ENCODE results near the gene SLC43A3.

The SLC43A3 gene

DNA sequence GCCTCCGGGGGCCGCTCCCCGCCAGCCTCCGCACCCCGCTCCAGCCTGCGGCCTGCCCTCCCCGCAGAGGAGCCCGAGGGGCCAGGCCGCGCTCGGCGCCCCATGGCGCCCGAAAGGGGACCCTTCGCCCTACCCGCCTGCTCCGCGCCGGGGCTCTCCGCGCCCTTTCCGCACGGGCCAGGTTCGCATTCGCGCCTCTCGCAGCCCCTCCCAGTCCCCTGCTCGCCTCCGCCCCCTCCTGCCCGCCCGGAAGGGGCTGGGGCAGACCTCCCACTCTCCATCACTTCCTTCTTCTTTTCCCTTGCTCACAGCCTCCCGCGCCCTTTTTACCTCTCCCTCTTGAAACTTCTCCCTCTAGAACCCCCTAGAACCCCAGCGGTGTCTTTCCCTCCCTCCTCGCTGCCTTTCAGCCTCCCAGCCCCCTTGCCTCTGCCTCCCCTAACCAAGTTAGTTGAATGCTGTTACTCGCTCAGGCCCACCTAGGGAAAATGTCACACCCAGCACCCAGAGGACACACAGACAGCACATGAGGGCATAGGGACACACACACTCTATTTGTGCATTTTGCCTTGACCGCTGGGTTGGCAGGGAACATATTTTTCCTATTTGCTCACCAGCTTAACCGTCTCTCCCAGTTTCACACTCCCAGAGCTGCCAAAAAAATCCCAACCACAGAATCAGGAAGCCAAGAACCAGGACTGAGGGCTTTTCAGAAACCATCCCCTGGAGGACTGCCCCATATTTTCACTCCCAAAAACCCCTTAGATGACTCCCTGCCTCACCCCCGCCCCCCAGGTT is at the start of gene SLC43A3:
TSS of gene SLC43A3 (minus strand) at position 193 of the 798 bp plus-strand sequence. CDS start 949 bp downstream, outside the sequence.
- DNase-seq = peak; percentile 83 to 85

DNA sequence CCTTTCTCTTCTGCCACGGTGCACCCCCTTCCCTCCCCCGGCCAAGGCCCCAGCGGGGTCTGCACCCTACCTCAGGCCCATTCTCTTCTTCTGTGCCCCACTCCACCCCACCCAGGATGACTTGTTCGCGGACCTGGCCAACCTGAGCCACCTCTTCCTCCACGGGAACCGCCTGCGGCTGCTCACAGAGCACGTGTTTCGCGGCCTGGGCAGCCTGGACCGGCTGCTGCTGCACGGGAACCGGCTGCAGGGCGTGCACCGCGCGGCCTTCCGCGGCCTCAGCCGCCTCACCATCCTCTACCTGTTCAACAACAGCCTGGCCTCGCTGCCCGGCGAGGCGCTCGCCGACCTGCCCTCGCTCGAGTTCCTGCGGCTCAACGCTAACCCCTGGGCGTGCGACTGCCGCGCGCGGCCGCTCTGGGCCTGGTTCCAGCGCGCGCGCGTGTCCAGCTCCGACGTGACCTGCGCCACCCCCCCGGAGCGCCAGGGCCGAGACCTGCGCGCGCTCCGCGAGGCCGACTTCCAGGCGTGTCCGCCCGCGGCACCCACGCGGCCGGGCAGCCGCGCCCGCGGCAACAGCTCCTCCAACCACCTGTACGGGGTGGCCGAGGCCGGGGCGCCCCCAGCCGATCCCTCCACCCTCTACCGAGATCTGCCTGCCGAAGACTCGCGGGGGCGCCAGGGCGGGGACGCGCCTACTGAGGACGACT is 49.3 kb upstream of the SLC43A3 start:
- DNase-seq = peak; percentile 26 to 44

DNA sequence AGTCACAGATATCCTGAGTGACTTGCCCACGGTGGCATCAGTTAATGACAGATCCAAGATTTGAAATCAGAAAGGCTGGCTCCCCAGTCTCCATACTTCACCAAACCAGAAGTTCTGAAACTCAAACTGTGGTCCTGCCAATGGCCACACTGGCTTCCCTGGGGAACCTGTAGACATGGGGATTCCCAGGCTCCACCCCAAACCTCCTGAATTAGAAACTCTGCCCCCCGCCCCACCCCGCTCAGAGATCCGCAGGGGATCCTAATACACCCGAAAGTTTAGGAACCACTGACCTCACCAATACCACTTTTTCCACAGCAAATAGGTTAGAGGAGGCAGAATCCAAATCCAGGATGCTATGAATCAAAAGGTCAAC is 48.7 kb upstream of the SLC43A3 start:
- no peak for DNase-seq

DNA sequence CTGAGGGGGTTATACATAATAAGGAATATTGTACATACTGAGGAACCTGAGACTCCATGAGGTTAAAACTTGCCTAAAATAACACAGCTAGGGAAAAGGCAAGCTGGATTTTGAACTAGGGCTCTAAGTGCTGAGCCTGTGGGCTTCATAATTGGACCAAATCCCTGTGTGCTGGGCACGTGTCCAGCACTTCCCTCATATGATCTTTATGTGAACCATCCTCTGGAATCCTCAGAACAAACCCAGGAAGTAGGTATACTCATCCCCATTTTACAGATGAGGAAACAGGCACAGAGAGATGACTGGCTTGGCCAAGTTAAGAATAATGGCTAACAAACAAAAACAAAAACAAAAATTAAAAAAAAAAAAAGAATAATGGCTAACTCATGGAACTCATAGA is 48.3 kb upstream of the SLC43A3 start:
- no peak for DNase-seq

- DNase-seq = no peak
Measured at GRCh38 chr11:57474803-57475115, 47.8 kb upstream of the SLC43A3 start.

DNA sequence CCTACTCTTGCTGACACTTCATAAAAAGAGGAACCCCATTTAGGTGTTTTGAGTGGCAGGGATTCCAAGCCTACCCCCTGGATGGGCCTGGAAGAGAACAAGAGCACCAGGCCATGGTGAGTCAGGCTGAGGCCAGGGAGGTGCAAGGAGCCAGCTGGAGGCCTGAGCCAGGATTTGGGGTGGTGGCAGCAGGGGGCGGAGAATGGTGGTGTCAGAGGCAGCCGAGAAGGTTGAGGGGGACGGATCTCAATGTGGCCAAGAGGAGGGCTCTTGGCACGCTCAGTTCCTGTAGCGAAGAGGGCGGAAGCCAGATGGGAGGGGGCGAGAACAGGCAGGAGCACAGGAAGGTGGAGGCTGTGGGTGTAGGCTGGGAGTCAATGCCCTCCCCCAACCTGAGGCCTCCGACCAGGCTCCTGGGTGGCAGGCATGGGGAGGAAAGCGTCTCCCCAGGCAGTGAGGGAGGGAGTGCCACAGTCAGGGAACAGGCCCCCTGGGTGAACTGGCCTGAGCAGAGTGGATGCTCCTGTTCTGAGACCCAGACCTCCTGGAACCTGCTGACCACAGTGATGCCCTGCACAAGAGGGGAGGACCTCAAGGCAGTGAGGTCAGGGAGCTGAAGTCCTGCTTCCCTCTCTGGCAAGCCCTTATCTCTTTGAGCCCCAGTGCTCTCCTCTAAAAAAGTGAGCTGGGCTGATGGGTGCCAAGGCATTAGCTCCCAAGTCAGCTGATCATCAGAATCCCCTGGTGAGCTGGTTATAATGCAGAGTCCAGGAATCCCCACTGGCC is 47.3 kb upstream of the SLC43A3 start:
- DNase-seq = peak; percentile 56 to 58

- DNase-seq = peak; percentile 45 to 51
Measured at GRCh38 chr11:57473285-57473841, 46.4 kb upstream of the SLC43A3 start.

DNA sequence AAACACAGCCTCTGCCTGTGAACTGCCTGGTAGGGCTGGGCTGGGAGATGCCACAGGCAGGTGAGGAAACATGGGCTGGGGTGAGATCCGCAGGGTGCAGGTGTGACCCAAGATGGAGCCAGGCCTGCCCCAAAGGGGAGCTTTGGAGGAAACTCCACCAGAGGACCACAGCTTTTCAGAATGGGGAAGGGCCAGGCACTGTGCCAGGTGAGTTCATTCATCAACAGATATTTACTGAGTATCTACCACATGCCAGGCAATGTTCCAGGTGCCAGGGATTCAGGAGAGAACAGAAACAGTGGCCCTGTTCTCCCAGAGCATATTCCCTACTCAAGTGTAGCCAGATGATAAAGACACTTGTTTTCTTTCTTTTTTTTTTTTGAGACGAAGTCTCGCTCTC is 44.6 kb upstream of the SLC43A3 start:
- DNase-seq = no peak

GRCh38 chr11:57469268-57469667 is 42.3 kb upstream of the SLC43A3 start:
- no peak for DNase-seq

DNA sequence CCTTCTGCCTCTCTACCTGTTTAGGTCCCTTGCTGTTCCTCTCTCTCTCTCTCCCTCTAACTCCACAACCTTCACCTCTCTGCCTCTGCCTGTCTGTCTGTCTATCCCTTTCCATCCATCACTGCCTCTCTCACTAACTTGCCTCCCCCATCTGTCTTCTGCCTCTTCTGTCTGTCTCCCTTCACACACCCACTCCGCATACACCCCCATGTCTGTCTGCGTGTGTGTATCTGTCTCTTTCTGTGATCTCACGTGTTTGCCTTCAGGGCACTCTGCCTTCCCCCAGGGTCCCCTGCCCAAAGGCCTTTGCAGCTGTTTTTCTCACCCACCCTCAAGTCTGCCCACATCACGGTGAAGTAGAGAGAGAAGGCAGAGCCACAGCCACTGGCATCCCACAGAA is 41.4 kb upstream of the SLC43A3 start:
- no peak for DNase-seq

DNA sequence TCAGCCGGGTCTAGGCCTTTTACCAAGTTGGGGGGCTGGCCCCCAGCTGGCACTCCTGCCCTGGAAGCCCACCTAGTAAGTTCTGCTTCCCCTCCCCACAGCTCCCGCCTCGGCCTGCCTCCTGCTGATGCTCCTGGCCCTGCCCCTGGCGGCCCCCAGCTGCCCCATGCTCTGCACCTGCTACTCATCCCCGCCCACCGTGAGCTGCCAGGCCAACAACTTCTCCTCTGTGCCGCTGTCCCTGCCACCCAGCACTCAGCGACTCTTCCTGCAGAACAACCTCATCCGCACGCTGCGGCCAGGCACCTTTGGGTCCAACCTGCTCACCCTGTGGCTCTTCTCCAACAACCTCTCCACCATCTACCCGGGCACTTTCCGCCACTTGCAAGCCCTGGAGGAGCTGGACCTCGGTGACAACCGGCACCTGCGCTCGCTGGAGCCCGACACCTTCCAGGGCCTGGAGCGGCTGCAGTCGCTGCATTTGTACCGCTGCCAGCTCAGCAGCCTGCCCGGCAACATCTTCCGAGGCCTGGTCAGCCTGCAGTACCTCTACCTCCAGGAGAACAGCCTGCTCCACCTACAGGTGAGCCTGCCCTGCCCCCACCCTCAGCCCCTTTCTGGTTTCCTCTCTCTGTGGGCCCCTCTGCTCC is 40.7 kb upstream of the SLC43A3 start:
- no peak for DNase-seq

DNA sequence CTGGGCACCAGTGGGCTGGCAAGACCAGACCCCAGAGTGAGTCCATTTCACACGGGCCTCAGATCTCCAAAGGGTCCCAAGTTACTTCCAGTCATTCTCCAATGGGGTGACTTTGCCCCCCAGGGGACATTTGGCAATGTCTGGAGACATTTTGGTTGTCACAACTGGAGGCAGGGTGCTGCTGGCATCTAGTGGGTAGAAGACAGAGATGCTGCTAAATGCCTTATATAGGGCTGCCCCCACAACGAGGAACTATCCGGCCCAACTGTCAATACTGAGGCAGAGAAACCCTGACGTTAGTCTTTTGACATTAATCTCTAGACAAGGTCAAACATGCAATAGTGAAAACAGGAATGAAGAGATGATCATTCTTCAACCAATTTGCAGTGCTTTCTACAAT is 39.8 kb upstream of the SLC43A3 start:
- no peak for DNase-seq

DNA sequence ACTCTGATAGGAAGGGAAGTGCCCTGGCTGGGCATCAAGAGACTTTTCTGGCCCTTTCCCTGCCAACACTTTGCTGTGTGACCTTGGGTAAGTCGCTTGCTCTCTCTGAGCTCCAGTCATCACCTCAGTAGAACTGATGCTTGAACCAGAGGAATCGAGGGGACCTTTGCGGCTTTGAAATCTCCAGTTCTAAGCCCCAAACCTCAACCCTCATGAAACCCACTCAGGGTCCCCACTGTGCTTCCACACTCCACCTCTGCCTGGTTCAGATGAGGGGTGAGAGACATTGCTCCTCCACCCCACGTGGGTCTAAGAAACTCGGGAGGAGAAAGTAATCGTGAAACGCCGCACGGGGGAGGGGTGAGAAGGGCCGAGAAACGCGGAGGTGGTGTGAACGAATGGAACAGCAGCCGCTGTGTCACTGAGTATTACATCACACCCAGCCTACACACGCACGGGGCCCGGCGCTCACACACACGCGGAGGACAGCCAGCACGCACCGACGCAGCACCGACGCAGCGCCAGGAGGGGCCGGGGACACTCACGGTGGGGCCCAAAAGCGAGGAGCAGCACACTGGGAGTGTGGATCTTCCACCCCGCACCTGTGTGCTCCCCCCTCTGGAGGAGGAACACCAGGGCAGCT is 37.7 kb upstream of the SLC43A3 start:
- DNase-seq = no peak

DNA sequence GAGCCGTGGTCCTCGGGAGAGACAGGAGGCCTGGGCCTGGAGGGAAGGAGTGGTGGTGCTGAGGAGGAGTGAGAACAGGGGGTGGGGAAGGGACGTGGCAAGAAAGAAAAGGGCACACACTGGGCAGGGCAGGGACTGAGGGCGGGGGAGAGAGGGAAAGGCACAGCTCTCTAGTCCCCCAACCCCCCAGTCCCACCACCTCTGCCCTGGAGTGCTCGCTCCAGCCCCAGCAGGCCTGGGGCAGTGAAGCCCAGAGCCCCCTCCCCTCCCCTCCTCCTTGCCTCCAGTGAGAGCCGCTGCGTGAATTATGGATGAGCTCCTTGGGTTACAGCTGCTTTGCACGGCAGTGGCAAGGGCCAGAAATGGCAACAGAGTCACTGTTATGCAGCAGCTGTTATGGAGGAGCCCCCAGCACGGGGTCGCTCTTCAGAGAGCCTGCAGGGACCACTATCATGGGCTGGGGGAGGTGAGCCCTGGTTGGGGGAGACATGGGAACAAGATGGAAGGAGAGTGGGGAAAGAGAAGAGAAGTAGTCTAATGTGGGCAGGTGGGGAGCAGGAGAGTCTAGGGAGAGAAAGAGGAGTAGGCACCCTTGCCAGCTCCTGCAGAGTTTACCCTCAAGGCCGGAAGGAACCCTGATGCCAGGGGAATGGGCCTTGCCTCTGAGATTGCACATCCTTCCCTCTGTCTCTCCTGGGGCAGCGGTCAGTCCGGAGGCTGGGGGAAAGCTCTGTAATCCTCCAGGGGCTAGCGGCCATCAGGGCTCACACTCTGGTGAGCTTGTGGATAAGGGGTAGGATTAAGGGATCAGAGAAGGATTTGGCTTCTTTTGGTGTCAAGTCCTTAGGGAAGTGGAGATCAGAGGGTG is 37.0 kb upstream of the SLC43A3 start:
- DNase-seq = no peak

- no peak for DNase-seq
Measured at GRCh38 chr11:57462597-57462996, 35.7 kb upstream of the SLC43A3 start.

- no peak for DNase-seq
Measured at GRCh38 chr11:57461841-57462489, 35.0 kb upstream of the SLC43A3 start.

- DNase-seq = no peak
Measured at GRCh38 chr11:57460758-57461749, 34.1 kb upstream of the SLC43A3 start.

DNA sequence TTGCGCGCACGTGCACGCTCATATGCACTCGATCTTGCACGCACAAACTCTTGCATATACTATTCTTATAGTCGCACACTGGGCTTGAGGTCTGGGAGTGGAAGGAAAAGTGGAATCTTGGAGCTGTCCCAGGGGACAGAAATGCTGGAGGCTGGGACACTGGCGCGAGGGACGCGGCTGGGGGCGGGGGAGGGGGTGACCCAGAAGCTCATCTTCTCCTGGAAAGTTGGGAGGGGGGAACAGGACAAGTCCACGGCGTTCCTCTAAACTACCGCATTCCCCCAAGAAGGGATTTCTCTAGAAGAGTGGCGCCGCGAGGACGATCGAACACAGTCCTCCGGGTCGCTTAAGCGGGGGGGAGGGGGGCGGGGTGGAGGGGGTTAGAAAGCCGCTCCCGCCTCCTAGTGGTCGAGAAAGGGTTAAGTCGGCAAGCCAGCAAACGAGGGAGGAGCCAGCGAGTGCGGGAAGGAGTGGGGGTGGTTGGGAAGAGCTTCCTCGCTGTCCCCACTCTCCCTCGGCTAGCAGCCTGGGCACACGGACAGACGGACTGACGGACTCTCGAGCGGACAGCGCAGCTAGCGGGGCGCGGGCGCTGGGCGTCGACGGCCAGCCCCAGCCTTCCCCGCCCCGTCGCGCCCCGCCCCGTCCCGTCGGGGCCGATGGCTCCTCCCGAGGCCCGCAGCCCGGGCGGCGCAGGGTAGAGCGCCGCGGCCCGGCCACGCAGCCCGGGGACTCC is 33.3 kb upstream of the SLC43A3 start, which contains the start of gene RTN4RL2:
TSS of gene RTN4RL2 (plus strand) at position 507 of the 736 bp plus-strand sequence. CDS start 338 bp downstream, outside the sequence.
- DNase-seq = peak; percentile 35 to 68
